NCI-H2107 treated with DMSO at 0.1 percent for 48 hours (cell line): ENCODE measurements around the gene ZNF117.
A peak's percentile ranks its signal among the peaks of the same experiment; 100 is the strongest.
"Not testable (repeated sequence)": the region's sequence is repeated elsewhere in the genome, so short reads cannot be mapped to it uniquely, and the experiment has no call there.

ENCODE experiments used
- DNase-seq: peaks from one replicate; lab custom pipeline; 2025; ENCODE audit not compliant: unreplicated experiment; lab: John Stamatoyannopoulos, UW

ZNF117 gene

GRCh38 chr7:64990936-64991335 lies at the start of gene ZNF117:
TSS of gene ZNF117 (minus strand) at chr7:64991036.
- no peak for DNase-seq

GRCh38 chr7:65038767-65039166 lies 47.9 kb upstream of the ZNF117 start:
- peak; percentile 66 for DNase-seq

DNA sequence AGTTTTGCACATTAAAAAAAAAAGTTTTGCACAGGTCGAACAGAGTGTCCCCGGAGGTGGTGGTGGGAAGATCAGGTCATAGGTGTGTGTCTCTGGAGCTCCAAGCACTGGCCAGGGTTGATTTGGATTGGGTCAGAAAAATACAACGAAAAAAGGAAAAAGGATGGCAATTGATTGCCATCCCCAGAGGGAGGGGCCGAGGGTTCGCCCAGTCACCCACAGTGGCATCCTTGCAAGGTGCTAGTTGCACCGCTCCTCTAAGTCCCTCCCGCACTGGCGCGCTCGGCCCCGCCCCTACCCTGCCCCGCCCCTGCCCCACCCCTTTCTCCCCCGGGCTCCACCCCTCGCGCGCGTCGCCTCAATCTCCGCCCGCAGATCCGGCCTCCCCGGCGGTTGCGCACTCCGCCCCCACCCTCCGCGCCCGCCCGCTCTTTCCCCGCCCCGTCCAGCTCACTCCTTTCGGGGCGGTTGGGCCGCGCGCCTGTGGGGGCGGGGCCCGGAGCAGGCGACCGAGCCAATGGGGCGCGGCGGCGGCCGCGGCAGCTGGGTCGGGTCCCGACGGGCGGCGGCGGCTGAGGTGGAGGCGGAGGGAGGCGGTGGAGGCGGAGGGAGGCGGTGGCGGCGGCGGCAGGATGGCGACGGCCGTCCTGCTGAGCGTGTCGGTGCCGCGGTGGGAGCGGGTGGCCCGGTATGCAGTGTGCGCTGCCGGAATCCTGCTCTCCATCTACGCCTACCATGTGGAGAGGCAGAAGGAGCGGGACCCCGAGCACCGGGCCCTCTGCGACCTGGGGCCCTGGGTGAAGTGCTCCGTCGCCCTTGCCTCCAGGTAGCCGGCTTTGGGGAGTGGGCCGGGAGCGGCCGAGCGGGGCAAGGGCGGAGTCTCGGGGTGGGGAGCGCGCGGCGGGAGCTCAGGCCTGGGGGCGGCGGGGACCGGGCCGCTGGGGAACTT lies 47.2 kb upstream of the ZNF117 start:
- peak; percentile 72 for DNase-seq

DNA sequence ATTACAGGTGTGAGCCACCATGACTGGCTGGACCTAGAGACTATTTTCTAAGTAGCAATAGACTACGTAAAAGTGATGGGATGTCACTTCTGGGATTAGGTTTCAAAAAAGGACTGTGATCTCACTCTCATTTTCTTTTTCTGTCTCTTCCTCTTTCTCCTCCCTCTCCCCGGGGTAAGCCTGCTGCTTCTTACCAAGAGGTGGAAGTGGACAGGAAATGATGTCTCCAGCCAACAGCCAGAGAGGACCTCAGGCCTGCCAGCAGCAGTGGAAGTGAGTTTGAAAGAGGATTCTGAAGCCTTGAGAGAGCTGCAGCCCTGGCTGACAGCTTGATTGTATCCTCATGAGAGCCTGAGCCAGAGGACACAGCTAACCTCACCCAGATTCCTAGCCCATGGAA lies 45.7 kb upstream of the ZNF117 start:
- not testable (repeated sequence) for DNase-seq

GRCh38 chr7:65035469-65035868 lies 44.6 kb upstream of the ZNF117 start:
- not testable (repeated sequence) for DNase-seq

- DNase-seq, result not testable (repeated sequence)
These were observed 43.4 kb upstream of the ZNF117 start for GRCh38 chr7:65034120-65034782.

GRCh38 chr7:65033391-65033790 lies 42.6 kb upstream of the ZNF117 start:
- DNase-seq, result not testable (repeated sequence)

DNA sequence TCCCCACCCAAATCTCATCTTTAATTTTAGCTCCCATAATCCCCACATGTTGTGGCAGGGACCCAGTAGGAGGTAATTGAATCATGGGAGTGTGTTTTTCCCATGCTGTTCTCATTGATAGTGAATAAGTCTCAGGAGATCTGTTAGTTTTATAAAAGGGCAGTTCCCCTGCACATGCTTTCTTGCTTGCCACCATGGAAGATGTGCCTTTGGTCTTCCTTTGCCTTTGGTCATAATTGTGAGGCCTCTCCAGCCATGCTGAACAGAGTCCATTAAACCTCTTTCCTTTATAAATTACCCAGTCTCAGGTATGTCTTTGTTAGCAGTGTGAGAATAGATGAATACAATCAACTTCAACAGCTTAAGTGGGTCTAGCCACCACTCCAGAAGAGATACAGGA lies 34.2 kb upstream of the ZNF117 start:
- DNase-seq, result not testable (repeated sequence)

DNA sequence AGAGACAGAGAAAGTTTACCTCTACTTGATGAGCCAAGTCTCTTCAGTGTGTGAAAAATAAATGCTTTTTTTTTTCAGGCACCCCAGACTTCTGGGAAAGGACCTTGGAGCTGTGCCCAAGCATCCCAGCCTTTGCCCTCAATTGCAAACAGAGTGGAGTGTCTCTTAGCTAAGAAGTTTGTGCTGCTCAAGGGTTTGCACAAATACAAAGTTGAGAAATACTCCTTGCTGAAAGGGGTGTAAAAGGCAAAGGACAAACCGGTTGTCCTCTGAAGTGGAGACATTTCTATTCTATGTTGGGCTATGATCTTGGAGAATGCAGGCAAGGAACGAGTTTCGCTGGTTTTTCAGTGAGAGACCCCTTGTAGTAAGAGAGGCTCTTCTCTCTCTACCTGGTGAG lies 30.1 kb upstream of the ZNF117 start:
- DNase-seq, result not testable (repeated sequence)

DNA sequence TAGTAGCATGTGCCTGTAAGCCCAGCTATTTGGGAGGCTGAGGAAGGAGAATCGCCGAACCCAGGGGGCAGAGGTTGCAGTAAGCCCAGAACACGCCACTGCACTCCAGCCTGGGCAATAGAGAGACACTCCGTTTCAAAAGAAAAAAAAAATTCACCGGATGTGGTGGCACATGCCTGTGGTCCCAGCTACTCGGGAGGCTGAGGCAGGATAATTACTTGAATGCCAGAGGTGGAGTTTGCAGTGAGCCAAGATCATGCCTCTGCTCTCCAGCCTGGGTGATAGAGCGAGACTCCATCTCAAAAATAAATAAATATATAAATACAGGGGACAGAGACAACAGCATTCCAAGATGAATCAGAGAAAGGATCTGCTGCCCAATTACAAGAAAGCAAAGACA lies 19.0 kb upstream of the ZNF117 start:
- DNase-seq, result not testable (repeated sequence)

- not testable (repeated sequence) for DNase-seq
These were observed 18.6 kb upstream of the ZNF117 start for GRCh38 chr7:65009394-65009793.

DNA sequence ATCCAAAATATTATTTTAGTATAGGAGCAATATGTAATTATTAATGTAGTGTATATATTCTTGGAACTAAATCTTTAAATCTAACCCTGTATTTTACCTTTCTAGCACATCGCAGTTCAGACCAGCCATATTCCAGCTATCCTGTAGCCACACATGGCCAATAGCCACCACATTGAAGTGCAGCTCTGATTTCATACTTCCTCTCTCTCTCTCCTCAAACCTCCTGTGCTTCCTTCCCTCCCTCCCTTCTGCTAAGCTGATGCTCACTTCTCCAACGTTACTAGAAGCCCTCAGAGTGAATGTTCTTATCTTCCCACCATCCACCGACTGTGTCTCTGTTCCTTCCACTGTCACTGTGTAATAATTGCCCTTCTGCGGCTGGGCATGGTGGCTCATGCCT lies 16.2 kb upstream of the ZNF117 start:
- not testable (repeated sequence) for DNase-seq

DNA sequence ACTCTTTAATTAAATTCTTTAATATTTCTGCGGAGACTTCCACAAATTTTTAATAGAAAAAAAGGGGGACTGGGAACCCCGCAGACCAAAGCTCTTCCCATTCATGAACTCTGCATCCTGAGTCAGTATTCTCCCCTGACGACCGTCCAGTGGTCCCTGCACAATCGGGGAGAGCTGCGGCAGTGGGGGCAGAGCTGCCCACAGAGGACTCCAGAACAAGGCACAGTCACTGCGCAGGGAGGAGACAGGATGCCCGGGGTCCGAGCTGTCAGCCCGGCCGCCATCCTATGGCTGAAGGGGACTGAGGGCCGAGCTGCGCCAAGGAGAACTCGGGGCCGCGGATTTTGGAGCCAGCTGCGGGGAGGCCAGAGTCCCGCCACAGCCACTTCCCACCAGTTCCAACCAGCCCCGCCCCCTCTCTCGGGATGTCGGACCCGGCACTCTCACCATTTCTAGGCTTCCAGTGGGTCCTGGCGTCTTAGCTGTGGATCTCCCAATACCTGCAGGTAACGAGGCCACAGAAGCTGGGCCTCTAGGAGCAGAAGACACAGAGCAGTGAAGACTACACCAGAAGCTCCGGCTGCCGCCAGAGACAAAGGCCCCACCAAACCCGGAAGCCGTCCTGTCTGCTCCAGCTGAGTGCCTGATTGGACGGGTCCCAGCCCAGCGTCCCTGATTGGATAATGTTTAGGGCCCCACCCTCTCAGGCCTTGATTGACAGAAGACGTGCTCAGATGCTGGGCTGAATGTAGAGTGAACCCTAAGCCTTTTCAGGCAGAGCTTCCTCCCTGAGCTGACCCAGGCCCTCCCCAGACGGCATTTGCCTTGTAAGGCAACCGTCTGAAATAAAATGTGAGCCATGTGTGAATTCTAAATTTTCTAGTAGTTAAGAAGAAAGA lies 15.5 kb upstream of the ZNF117 start, which contains the start of gene ERV3-1:
Gene ERV3-1 (minus strand): TSS at position 594 of the 899 bp plus-strand sequence. CDS start 13,661 bp downstream, outside the sequence.
- peak; percentile 92 for DNase-seq

GRCh38 chr7:65004575-65004974 lies 13.7 kb upstream of the ZNF117 start:
- no peak for DNase-seq

GRCh38 chr7:65002972-65003585 lies 12.2 kb upstream of the ZNF117 start:
- DNase-seq, result no peak

- no peak for DNase-seq
These were observed 10.5 kb upstream of the ZNF117 start for GRCh38 chr7:65001291-65001814.

GRCh38 chr7:64999165-65000004 lies 8.5 kb upstream of the ZNF117 start:
- DNase-seq, result no peak

- no peak for DNase-seq
These were observed 8.0 kb upstream of the ZNF117 start for GRCh38 chr7:64998865-64999164.

- DNase-seq, result no peak
These were observed 7.1 kb upstream of the ZNF117 start for GRCh38 chr7:64997927-64998391.
